ENCODE results near the gene ACAP2.

ACAP2 gene

DNA sequence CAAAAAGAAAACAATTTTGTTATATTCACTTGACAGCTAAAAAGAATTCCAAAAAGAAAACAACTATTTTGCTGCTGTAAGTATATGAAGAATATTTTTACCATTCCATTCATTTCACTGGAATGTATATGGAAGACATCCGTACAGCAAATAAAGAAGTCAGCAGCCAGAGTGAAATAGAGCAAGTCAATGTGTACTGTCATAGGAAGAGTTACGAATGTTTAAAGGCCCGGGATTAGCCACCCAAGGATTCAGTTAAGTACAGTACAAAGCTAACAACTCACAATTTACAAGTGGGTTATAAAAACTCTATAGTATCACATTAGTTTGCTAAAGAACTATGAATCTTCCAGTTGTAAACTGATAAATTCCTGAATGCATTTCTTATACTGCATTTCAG is 157.4 kb downstream of the ACAP2 start:
- no peak for DNase-seq

- no peak for DNase-seq
These were observed 158.0 kb downstream of the ACAP2 start for GRCh38 chr3:195284842-195285241.

- DNase-seq: no peak
These were observed 159.9 kb downstream of the ACAP2 start for GRCh38 chr3:195282961-195283360.

GRCh38 chr3:195274259-195274966 is 168.4 kb downstream of the ACAP2 start:
- no peak for DNase-seq

DNA sequence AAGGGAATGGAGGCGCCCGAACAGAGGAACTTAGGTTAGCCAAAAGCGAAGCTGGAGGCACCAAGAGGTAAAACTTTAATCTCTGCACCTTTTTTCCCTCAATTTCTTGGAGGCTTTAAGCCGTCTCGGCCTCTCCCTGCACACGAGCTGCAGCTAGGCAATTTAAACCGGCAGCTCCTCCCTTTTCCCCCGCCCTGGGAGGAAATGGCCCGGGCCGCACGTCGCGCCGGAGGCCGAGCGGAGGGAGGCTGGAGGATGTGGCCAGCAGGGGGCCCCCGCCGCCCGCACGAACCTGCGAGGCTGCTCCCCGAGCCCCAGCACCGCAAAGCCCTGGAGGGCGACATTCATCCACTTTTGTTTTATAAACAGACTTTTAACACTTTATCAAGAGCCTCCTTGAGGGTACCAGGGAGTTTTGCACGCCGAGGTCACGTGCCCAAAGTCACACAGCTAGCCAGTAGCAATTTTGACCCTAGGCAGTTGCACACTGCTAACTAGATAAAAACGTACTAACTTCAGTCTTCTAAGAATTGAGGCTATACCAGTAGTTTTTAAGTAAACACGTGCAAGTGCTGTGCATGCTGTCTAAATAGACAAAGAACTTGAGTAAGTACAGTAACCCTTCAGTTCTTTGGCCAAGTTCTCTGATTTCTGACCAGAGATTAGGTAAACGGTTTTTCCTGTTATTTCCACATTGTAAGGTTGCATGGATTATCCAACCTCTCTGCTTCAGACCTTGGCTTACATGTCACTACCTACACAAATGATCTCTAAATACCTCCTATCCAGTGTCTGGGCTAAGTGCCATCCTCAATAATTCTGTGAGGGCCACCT is 171.2 kb downstream of the ACAP2 start:
- peak; percentile 86 to 88 for DNase-seq

DNA sequence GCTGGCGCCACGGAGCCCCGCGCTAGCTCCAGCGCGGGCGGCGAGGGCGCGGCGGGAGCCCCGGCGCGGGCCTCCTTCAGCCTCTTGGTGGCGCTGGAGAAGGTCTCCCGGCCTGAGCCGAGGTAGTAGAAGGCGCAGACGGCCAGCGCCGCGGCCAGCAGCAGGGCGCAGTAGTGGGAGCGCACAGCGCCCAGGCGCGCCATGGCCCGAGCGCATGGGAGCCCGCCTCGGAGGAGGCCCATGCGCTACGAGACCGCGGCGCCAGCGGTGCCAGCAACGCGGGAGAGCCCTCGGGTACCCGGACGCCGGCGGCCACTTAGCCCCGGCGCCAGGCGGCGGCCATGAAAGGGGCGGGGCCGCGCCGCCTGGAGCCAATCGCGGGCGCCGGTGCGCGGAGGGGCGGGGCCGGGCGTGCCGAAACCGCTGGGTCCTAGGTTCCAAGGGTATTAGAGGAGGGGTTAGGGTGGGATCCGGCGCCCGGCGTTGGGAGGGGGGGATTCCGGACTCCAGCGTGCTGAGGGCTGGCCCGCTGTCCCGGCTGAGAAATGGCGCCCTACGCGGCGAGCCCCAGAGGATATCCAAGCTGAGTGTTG is 171.9 kb downstream of the ACAP2 start, which contains the start of gene XXYLT1:
TSS of gene XXYLT1 (minus strand) at position 343 of the 593 bp plus-strand sequence. CDS start at position 242, 101 bp downstream.
- DNase-seq: peak; percentile 87 to 91

DNA sequence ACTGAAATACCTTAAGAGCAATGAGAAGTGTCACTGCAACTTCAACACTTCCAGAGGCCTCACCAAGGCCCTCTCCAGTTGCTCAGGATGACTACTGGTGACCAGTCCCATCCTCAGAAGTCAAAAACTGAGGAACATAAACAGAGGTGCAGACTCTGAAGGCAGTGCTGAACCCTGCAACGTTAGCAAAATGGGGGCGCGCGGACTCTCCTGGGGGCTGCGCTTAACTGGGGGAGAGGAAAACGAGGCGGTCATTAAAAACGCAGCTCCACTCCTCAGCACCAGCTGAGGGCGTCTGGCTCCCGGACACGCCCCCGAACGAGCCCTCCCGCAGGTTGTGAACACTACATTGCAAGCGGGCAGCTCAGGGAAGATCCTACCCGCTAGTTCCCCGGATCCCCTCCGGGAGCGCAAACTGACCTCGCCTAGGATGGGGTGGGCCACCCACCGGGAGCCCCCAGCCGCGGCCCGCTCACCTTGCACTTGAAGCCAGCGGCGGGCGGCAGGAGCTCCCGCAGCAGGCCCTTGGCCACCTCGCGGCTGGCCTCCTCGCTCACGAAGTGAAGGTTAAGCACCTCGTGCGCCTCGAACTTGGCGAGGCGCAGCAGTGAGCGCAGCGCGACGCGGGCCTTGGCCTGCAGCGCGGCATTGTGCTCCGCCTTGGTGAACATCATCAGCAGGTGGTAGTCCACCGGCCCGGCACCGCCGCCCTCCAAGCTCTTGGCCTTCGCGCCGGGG is 172.6 kb downstream of the ACAP2 start:
- DNase-seq: peak in 1 of 2 donors; percentile 24

DNA sequence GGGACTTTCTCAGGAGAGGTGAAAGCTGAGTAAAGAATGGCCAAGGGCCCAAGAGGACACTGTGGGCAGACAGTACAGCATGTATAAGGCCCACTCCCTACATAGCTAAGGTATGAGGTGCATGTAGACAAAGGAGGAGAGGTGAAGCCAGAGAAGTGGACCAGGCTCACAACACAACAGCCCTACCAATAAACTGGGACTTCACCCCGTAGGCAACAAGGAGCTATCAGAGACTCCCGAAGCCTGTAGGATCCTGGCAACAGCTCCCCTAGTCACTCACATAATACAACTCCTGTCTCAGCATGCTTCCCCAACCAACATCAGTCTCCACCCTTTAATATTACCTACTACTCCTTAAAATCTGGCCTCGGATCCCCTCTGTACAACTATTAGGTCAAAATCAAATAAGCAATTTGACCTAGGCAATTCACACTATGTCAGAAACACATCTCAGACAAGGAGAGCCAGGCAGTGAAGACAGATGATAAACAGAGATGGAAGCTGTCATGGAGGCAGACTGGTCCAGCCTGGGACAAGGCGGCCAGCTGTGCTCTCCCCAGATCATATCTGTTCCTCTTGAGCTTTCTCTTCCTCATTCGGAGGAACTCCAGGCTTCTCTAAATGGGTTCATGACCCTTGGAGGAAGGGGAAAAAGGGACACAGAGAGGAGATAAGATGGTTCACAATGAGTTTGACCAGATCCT is 173.3 kb downstream of the ACAP2 start:
- DNase-seq: no peak

- DNase-seq: no peak
These were observed 174.1 kb downstream of the ACAP2 start for GRCh38 chr3:195268576-195269309.

- no peak for DNase-seq
These were observed 175.7 kb downstream of the ACAP2 start for GRCh38 chr3:195267096-195267495.

DNA sequence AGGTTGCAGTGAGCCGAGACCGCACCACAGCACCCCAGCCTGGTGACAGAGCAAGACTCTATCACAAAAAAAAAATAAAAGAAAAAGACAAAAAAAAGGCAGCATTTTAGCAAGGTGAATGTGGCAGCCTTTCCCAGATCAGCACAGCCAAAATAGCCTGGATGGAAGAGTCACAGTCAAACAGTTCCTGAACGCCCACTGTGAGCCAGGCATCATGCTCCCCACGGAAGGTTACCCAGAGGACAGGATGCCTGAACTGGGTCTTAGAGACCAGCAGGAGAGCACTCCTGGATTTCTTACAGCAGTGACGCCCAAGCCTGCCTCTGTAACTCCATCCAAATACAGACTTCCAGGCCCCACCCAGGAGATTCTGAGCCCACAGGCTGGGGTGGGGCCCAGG is 176.4 kb downstream of the ACAP2 start:
- DNase-seq: no peak

DNA sequence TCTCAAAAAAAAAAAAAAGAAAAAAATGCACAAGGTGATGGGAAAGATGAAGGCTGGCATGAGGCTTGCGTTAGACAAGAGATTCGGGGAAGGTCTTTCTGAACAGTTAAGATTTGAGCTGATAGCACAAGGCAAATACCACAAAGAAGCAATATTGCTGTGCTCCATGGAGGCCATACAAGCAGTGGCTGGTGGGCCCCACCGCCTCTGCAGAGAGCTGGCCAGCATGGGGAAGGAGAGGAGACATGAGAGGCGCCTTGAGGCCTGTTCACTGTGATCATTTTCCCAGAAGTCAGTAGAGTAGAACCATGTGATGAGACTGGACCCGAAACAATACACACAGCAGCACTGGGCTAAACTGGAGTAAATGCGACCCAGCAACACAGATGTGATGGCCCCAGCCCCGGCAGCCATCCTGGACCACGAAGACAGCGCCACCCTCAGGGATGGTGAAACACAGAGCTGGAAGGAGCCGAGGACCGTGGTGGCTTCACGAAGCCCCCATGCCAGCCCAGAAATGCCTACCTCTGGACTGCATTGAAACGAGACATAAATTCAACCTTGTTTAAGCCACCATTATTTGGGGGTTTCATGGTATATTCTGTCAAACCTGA is 177.3 kb downstream of the ACAP2 start:
- DNase-seq: no peak

- DNase-seq: no peak
These were observed 178.8 kb downstream of the ACAP2 start for GRCh38 chr3:195263925-195264600.

DNA sequence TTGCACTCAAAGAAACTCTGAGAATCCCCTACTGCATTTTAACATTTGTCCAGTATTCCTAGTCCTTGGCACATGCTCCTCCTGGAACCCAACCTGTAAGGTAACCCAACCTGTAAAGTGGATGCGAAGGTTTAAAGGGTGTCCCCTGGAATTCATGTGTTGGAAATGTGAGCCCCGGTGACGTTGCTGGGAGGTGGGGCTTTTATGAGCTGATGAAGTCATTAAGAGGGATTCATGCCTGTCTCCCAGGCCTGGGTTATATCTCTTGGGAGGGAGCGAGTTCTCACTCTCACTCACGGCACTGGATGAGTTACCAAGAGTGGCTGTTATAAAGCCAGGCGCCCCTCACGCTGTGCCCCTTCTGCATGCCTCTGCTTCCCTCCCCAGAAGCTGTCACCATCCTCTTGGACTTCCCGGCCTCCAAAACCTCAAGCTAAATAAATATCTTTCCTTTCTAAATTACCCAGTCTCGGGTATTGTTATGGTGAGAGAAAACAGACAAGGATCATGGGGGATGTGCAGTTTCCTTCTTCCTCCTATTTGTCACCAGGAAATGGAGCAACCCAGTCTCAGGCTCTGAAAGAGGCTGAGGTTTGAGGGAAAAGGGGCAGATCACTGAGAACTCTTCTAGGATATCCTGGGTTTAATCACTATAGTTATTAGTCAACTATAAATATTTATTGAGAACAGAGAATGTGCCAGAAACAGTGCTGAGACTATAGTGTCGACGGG is 179.5 kb downstream of the ACAP2 start:
- DNase-seq: no peak

- no peak for DNase-seq
These were observed 180.9 kb downstream of the ACAP2 start for GRCh38 chr3:195261925-195262324.

- peak; percentile 33 to 60 for DNase-seq
These were observed 182.4 kb downstream of the ACAP2 start for GRCh38 chr3:195260280-195260905.

- peak; percentile 93 for DNase-seq
These were observed 183.1 kb downstream of the ACAP2 start for GRCh38 chr3:195259475-195260279.

- no peak for DNase-seq
These were observed 183.7 kb downstream of the ACAP2 start for GRCh38 chr3:195259154-195259474.

Measured in CD4-positive, alpha-beta T cell treated with Interleukin-1 beta for 1 hour (primary cell).